ENCODE results near the gene NCAM1.

Gene NCAM1

DNA sequence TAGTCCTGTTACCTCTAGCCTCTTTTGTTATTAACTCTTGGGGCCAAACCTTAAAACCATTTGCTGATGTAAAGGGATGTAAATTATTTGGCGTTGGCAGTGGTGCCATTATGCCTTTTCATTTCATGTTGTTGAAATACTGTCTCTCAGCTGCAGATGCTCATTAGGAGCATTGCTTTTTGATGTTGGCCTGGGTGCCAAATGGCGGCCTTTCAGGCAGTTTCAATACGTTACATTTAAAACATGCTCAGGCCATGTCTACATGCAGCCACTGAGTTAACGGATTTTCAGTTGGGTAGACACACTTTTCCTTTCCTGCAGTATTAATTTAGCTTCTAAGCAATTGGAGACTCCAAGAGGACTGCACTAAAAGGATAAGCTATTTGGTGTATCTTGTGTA, 5.3 kb downstream of the NCAM1 start:
- H3K4me3 ChIP-seq (ENCODE audit: low read depth, low read length) = no peak overlapping the region
- no peaks in the 10 kb centered on the region for H3K9me3 ChIP-seq (ENCODE audit: control insufficient read depth, insufficient read depth, low read depth, low read length)
- peaks cover 11% of the 10 kb centered on the region for H3K4me1 ChIP-seq (ENCODE audit: control insufficient read depth, insufficient read depth, low read length)
- TF ChIP-seq ZNF394 (tag by site-specific recombination; IDR thresholded peaks at IDR 0.05; ENCODE audit: borderline replicate concordance) (no peak), ZNF624 (tag by site-specific recombination; IDR thresholded peaks at IDR 0.05) (no peak), ZNF114 (tag by site-specific recombination; IDR thresholded peaks at IDR 0.05) (no peak), MZF1 (tag by site-specific recombination; IDR thresholded peaks at IDR 0.05; ENCODE audit: borderline replicate concordance) (no peak), ZNF473 (tag by site-specific recombination; IDR thresholded peaks at IDR 0.05) (no peak), ZNF76 (tag by site-specific recombination; IDR thresholded peaks at IDR 0.05; ENCODE audit: borderline replicate concordance, low read depth) (no peak), ZNF223 (tag by site-specific recombination; IDR thresholded peaks at IDR 0.05) (no peak), SETDB1 (IDR thresholded peaks at IDR 0.05; ENCODE audit: insufficient read length, low read length) (no peak), ZNF214 (tag by site-specific recombination; IDR thresholded peaks at IDR 0.05; ENCODE audit: borderline replicate concordance) (no peak), ZNF311 (tag by site-specific recombination; IDR thresholded peaks at IDR 0.05; ENCODE audit: borderline replicate concordance) (no peak), ZNF112 (tag by site-specific recombination; IDR thresholded peaks at IDR 0.05) (no peak), ZNF184 (tag by site-specific recombination; IDR thresholded peaks at IDR 0.05) (no peak), ZNF132 (tag by site-specific recombination; IDR thresholded peaks at IDR 0.05; ENCODE audit: borderline replicate concordance) (no peak), TCF7L2 (IDR thresholded peaks at IDR 0.05; ENCODE audit: borderline replicate concordance, low read depth, low read length) (no peak)
- TF ChIP-seq, protein P1, sequence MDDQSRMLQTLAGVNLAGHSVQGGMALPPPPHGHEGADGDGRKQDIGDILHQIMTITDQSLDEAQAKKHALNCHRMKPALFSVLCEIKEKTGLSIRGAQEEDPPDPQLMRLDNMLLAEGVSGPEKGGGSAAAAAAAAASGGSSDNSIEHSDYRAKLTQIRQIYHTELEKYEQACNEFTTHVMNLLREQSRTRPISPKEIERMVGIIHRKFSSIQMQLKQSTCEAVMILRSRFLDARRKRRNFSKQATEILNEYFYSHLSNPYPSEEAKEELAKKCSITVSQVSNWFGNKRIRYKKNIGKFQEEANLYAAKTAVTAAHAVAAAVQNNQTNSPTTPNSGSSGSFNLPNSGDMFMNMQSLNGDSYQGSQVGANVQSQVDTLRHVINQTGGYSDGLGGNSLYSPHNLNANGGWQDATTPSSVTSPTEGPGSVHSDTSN (CRISPR knock-in tag; IDR thresholded peaks at IDR 0.05) = no peak
- H3K27ac ChIP-seq (ENCODE audit: extremely low read depth, low read depth, low read length) = no peak overlapping the region
- ChIA-PET CTCF (interaction anchor here (0.6 to 2.3 kb wide), 5 partner anchors 22 to 323 kb away, joined by 3 to 11 read pairs (median 4); no protein-coding TSS in a partner anchor), POLR2A (no interaction called here)
- H3K36me3 ChIP-seq (ENCODE audit: control insufficient read depth in 2 of 2, insufficient read depth in 1 of 2, low read length in 2 of 2) = no peaks in the 10 kb centered on the region

- peaks cover 11% of the 10 kb centered on the region for H3K4me1 ChIP-seq (ENCODE audit: control insufficient read depth, insufficient read depth, low read length)
- CTCF ChIA-PET = interaction anchor here (0.6 to 2.3 kb wide), 3 partner anchors 147 to 563 kb away, joined by 3 to 11 read pairs (median 4); no protein-coding TSS in a partner anchor
- H3K36me3 ChIP-seq (ENCODE audit: control insufficient read depth in 2 of 2, insufficient read depth in 1 of 2, low read length in 2 of 2) = no peaks in the 10 kb centered on the region
- TF ChIP-seq ZNF677 (tag by site-specific recombination; IDR thresholded peaks at IDR 0.05) = no peak
- TF ChIP-seq, protein P2, sequence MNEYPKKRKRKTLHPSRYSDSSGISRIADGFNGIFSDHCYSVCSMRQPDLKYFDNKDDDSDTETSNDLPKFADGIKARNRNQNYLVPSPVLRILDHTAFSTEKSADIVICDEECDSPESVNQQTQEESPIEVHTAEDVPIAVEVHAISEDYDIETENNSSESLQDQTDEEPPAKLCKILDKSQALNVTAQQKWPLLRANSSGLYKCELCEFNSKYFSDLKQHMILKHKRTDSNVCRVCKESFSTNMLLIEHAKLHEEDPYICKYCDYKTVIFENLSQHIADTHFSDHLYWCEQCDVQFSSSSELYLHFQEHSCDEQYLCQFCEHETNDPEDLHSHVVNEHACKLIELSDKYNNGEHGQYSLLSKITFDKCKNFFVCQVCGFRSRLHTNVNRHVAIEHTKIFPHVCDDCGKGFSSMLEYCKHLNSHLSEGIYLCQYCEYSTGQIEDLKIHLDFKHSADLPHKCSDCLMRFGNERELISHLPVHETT (tag by site-specific recombination; IDR thresholded peaks at IDR 0.05) = peak; percentile 63; the same call in 1 of the 2 replicates
- TF ChIP-seq ZNF202 (tag by site-specific recombination; IDR thresholded peaks at IDR 0.05; ENCODE audit: borderline replicate concordance) = no peak
- TF ChIP-seq ZNF629 (tag by site-specific recombination; IDR thresholded peaks at IDR 0.05) = peak; percentile 96
- TF ChIP-seq ZNF26 (tag by site-specific recombination; IDR thresholded peaks at IDR 0.05) = no peak
- TF ChIP-seq IKZF3 (tag by site-specific recombination; IDR thresholded peaks at IDR 0.05) = 0 out of 2 replicates have a peak, but pooled peaks have one; percentile 9
- no peak for TF ChIP-seq REPIN1 (tag by site-specific recombination; IDR thresholded peaks at IDR 0.05; ENCODE audit: low read depth)
- TF ChIP-seq WT1 (tag by site-specific recombination; IDR thresholded peaks at IDR 0.05) = peak; percentile 81
- peak; percentile 80 for TF ChIP-seq SP7 (tag by site-specific recombination; IDR thresholded peaks at IDR 0.05)
- 0 out of 2 replicates have a peak, but pooled peaks have one; percentile 29 for TF ChIP-seq ZNF558 (tag by site-specific recombination; IDR thresholded peaks at IDR 0.05)
- TF ChIP-seq, protein P3, sequence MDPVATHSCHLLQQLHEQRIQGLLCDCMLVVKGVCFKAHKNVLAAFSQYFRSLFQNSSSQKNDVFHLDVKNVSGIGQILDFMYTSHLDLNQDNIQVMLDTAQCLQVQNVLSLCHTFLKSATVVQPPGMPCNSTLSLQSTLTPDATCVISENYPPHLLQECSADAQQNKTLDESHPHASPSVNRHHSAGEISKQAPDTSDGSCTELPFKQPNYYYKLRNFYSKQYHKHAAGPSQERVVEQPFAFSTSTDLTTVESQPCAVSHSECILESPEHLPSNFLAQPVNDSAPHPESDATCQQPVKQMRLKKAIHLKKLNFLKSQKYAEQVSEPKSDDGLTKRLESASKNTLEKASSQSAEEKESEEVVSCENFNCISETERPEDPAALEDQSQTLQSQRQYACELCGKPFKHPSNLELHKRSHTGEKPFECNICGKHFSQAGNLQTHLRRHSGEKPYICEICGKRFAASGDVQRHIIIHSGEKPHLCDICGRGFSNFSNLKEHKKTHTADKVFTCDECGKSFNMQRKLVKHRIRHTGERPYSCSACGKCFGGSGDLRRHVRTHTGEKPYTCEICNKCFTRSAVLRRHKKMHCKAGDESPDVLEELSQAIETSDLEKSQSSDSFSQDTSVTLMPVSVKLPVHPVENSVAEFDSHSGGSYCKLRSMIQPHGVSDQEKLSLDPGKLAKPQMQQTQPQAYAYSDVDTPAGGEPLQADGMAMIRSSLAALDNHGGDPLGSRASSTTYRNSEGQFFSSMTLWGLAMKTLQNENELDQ (tag by site-specific recombination; IDR thresholded peaks at IDR 0.05; ENCODE audit: low read depth) = no peak
- TF ChIP-seq, protein P4, sequence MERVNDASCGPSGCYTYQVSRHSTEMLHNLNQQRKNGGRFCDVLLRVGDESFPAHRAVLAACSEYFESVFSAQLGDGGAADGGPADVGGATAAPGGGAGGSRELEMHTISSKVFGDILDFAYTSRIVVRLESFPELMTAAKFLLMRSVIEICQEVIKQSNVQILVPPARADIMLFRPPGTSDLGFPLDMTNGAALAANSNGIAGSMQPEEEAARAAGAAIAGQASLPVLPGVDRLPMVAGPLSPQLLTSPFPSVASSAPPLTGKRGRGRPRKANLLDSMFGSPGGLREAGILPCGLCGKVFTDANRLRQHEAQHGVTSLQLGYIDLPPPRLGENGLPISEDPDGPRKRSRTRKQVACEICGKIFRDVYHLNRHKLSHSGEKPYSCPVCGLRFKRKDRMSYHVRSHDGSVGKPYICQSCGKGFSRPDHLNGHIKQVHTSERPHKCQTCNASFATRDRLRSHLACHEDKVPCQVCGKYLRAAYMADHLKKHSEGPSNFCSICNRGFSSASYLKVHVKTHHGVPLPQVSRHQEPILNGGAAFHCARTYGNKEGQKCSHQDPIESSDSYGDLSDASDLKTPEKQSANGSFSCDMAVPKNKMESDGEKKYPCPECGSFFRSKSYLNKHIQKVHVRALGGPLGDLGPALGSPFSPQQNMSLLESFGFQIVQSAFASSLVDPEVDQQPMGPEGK (tag by site-specific recombination; IDR thresholded peaks at IDR 0.05) = 0 out of 2 replicates have a peak, but pooled peaks have one; percentile 26
- peak; percentile 31; the same call in 1 of the 2 replicates for TF ChIP-seq ZFP69B (tag by site-specific recombination; IDR thresholded peaks at IDR 0.05)
Observed at GRCh38 chr11:112967082-112967481, 5.9 kb downstream of the NCAM1 start.

More at GRCh38 chr11:112967082-112967481, 5.9 kb downstream of the NCAM1 start:
- H3K27ac ChIP-seq (ENCODE audit: extremely low read depth, low read depth, low read length) = no peak overlapping the region
- no peaks in the 10 kb centered on the region for H3K9me3 ChIP-seq (ENCODE audit: control insufficient read depth, insufficient read depth, low read depth, low read length)
- H3K4me3 ChIP-seq (ENCODE audit: low read depth, low read length) = no peak overlapping the region
- POLR2A ChIA-PET = no interaction called here

Measured in HEK293 (cell line).